Right atrium auricular region (tissue), 2 donors: ENCODE results near the gene ABCA5. TPM values are rescaled to one million over a fixed set of nuclear protein-coding genes. Genes with fewer than 3 reads are reported as not detected.
"Not testable (repeated sequence)": the region's sequence is repeated elsewhere in the genome, so short reads cannot be mapped to it uniquely, and the experiment has no call there.

Source experiments
- DNase-seq: peaks from one replicate; pipeline ENCODE4 v3.0.0-alpha.2; 2019; ENCODE audit warnings: low spot score
- H3K27ac ChIP-seq, 2 donors: fragments of 200-600 bp; sonication (generic); 1 replicate in 1 of 2; 2 replicates in 1 of 2; pipeline ENCODE4 v1.5.1; 2016 to 2019
- H3K27me3 ChIP-seq, 2 donors: fragments of 200-600 bp; sonication (generic); one replicate each; pipeline versions ENCODE4 v1.5.1 to v1.6.0; 2017 to 2019
- H3K36me3 ChIP-seq: fragments of 200-600 bp; sonication (generic); one replicate; pipeline ENCODE4 v1.5.1; 2016
- H3K4me1 ChIP-seq, 2 donors: fragments of 200-600 bp; sonication (generic); one replicate each; pipeline versions ENCODE4 v1.5.1 to v1.6.0; 2017 to 2019
- H3K4me3 ChIP-seq, 2 donors: fragments of 200-600 bp; sonication (generic); 1 replicate in 1 of 2; 2 replicates in 1 of 2; pipeline ENCODE4 v1.5.1; 2017 to 2019; ENCODE audit warnings: mild to moderate bottlenecking in 1 of 2, moderate library complexity in 1 of 2
- H3K9me3 ChIP-seq, 2 donors: fragments of 200-600 bp; sonication (generic); one replicate each; pipeline ENCODE4 v1.5.1; 2019
- CTCF ChIP-seq, 2 donors: fragments of 200-600 bp; sonication (generic); IDR thresholded peaks; one replicate each; pipeline ENCODE4 v1.5.1; 2019; ENCODE audit warnings: antibody characterized with exemption in 2 of 2
- total RNA-seq, 2 donors: library from RNA; depleted of rRNA; stranded (reverse); fragments of >200 nt; gene quantifications; one replicate each; pipeline ENCODE4 v1.1.0, GENCODE V29; 2016

Gene ABCA5
- total RNA-seq, 2 donors from 2014 or later = 10.3 to 19.7 TPM

GRCh38 chr17:69286257-69286656 is 40.7 kb downstream of the ABCA5 start:
- Histone ChIP-seq H3K27ac (no peak overlapping the region), H3K4me3 (no peak overlapping the region), H3K9me3 (no peaks in the 10 kb centered on the region), H3K27me3 (no peaks in the 10 kb centered on the region), H3K36me3 (peaks cover 28% of the 10 kb centered on the region), H3K4me1 (no peaks in the 10 kb centered on the region)
- no peak for TF ChIP-seq CTCF (IDR thresholded peaks at IDR 0.05)
- no peak for DNase-seq

- no peak for TF ChIP-seq CTCF (IDR thresholded peaks at IDR 0.05)
- Histone ChIP-seq H3K27ac (no peak overlapping the region), H3K4me1 (no peaks in the 10 kb centered on the region), H3K36me3 (peaks cover 28% of the 10 kb centered on the region), H3K4me3 (no peak overlapping the region), H3K9me3 (no peaks in the 10 kb centered on the region), H3K27me3 (no peaks in the 10 kb centered on the region)
- DNase-seq = no peak
Observed at GRCh38 chr17:69284646-69285045, 42.3 kb downstream of the ABCA5 start.

GRCh38 chr17:69282002-69282401 is 44.9 kb downstream of the ABCA5 start:
- Histone ChIP-seq H3K36me3 (peaks cover 20% of the 10 kb centered on the region), H3K4me3 (no peak overlapping the region), H3K4me1 (no peaks in the 10 kb centered on the region), H3K27ac (no peak overlapping the region), H3K9me3 (no peaks in the 10 kb centered on the region), H3K27me3 (no peaks in the 10 kb centered on the region)
- TF ChIP-seq CTCF (IDR thresholded peaks at IDR 0.05) = no peak
- no peak for DNase-seq

- H3K4me3 ChIP-seq, H3K4me1 ChIP-seq, H3K9me3 ChIP-seq, H3K36me3 ChIP-seq, H3K27me3 ChIP-seq, H3K27ac ChIP-seq, DNase-seq: not testable (repeated sequence)
Observed at GRCh38 chr17:69276279-69276678, 50.7 kb downstream of the ABCA5 start.

GRCh38 chr17:69275751-69276150 is 51.2 kb downstream of the ABCA5 start:
- TF ChIP-seq CTCF (IDR thresholded peaks at IDR 0.05) = no peak
- Histone ChIP-seq H3K4me1 (no peaks in the 10 kb centered on the region), H3K4me3 (no peak overlapping the region), H3K27me3 (no peaks in the 10 kb centered on the region), H3K27ac (no peak overlapping the region), H3K36me3 (no peaks in the 10 kb centered on the region), H3K9me3 (no peaks in the 10 kb centered on the region)
- DNase-seq = no peak

- H3K4me1 ChIP-seq = no peaks in the 10 kb centered on the region
- H3K27me3 ChIP-seq = no peaks in the 10 kb centered on the region
- no peak for TF ChIP-seq CTCF (IDR thresholded peaks at IDR 0.05)
- no peaks in the 10 kb centered on the region for H3K36me3 ChIP-seq
- DNase-seq = no peak
- no peak overlapping the region for H3K27ac ChIP-seq
- no peaks in the 10 kb centered on the region for H3K9me3 ChIP-seq
- H3K4me3 ChIP-seq = no peak overlapping the region
Observed at GRCh38 chr17:69271023-69271422, 55.9 kb downstream of the ABCA5 start.
